H54 (cell line): ENCODE results near the gene CENPB.

ENCODE experiments used
- DNase-seq: peaks from one replicate; pipeline ENCODE4 v3.0.0; 2011; ENCODE audit warnings: low spot score, mixed read lengths; ENCODE audit not compliant: insufficient read length
- FAIRE-seq: peaks from 3 replicates; lab custom pipeline; 2011; peaks lifted over from hg19 to GRCh38; lab: Jason Lieb, UNC
- POLR2A ChIP-seq: IDR thresholded peaks from 2 replicates; pipeline ENCODE4 v1.6.1; 2011; ENCODE audit warnings: low read depth, mild to moderate bottlenecking, low read length

The CENPB gene

GRCh38 chr20:3734111-3734843 lies 52.3 kb downstream of the CENPB start:
- DNase-seq: no peak
- TF ChIP-seq POLR2A: no peak

More at GRCh38 chr20:3734111-3734843, 52.3 kb downstream of the CENPB start:
- FAIRE-seq: no peak
